CD4-positive, alpha-beta T cell treated with Interleukin-6 for 4 hours (primary cell): ENCODE results near the gene HECTD4.

Source experiments
- DNase-seq: peaks from one replicate; pipeline ENCODE4 v3.0.0-alpha.2; 2020; ENCODE audit warnings: mixed read lengths

The HECTD4 gene

GRCh38 chr12:112317481-112317880 is 64.8 kb downstream of the HECTD4 start:
- no peak for DNase-seq

- DNase-seq, result no peak
Measured at GRCh38 chr12:112314981-112315380, 67.2 kb downstream of the HECTD4 start.

- no peak for DNase-seq
Measured at GRCh38 chr12:112309797-112310196, 72.4 kb downstream of the HECTD4 start.

- DNase-seq, result no peak
Measured at GRCh38 chr12:112308652-112309051, 73.6 kb downstream of the HECTD4 start.

- no peak for DNase-seq
Measured at GRCh38 chr12:112308161-112308560, 74.1 kb downstream of the HECTD4 start.

- DNase-seq, result no peak
Measured at GRCh38 chr12:112307317-112308011, 74.8 kb downstream of the HECTD4 start.

- no peak for DNase-seq
Measured at GRCh38 chr12:112305951-112306350, 76.3 kb downstream of the HECTD4 start.

- DNase-seq, result no peak
Measured at GRCh38 chr12:112304436-112304835, 77.8 kb downstream of the HECTD4 start.

- no peak for DNase-seq
Measured at GRCh38 chr12:112303799-112304198, 78.4 kb downstream of the HECTD4 start.

GRCh38 chr12:112303004-112303403 is 79.2 kb downstream of the HECTD4 start:
- peak; percentile 40 for DNase-seq

- no peak for DNase-seq
Measured at GRCh38 chr12:112299704-112300103, 82.5 kb downstream of the HECTD4 start.

- DNase-seq, result no peak
Measured at GRCh38 chr12:112297188-112297587, 85.0 kb downstream of the HECTD4 start.

- no peak for DNase-seq
Measured at GRCh38 chr12:112296183-112296582, 86.0 kb downstream of the HECTD4 start.

- peak; percentile 7 for DNase-seq
Measured at GRCh38 chr12:112294793-112295192, 87.4 kb downstream of the HECTD4 start.

GRCh38 chr12:112288638-112289037 is 93.6 kb downstream of the HECTD4 start:
- no peak for DNase-seq

- no peak for DNase-seq
Measured at GRCh38 chr12:112285600-112286401, 96.4 kb downstream of the HECTD4 start.

GRCh38 chr12:112283546-112283945 is 98.7 kb downstream of the HECTD4 start:
- DNase-seq, result no peak

- no peak for DNase-seq
Measured at GRCh38 chr12:112282920-112283319, 99.3 kb downstream of the HECTD4 start.

GRCh38 chr12:112275836-112276235 is 106.4 kb downstream of the HECTD4 start:
- DNase-seq, result no peak

GRCh38 chr12:112275207-112275606 is 107.0 kb downstream of the HECTD4 start:
- no peak for DNase-seq

- no peak for DNase-seq
Measured at GRCh38 chr12:112270673-112271072, 111.6 kb downstream of the HECTD4 start.

- DNase-seq, result no peak
Measured at GRCh38 chr12:112266473-112266872, 115.8 kb downstream of the HECTD4 start.

- no peak for DNase-seq
Measured at GRCh38 chr12:112261559-112261958, 120.7 kb downstream of the HECTD4 start.

- DNase-seq, result no peak
Measured at GRCh38 chr12:112258926-112259325, 123.3 kb downstream of the HECTD4 start.
